Stomach (tissue), 9 donors: Measurements from ENCODE around the gene FHIP2A. TPM values are rescaled to one million over a fixed set of nuclear protein-coding genes. Genes with fewer than 3 reads are reported as not detected.

ENCODE experiments used
- DNase-seq, 2 donors: peaks; one replicate each; pipeline versions ENCODE4 v3.0.0 to v3.0.0-alpha.2; 2013 to 2019
- H3K27ac ChIP-seq, 5 donors: fragments of 200-600 bp in 4 of 5; sonication (generic) in 4 of 5; one replicate each; pipeline ENCODE4 v1.5.1; 2013 to 2019; ENCODE audit warnings: mild to moderate bottlenecking in 1 of 5, moderate library complexity in 1 of 5
- H3K27me3 ChIP-seq, 3 donors: fragments of 200-600 bp; sonication (generic); one replicate each; pipeline ENCODE4 v1.5.1; 2017 to 2019; ENCODE audit warnings: mixed run types in 1 of 3
- H3K36me3 ChIP-seq, 4 donors: fragments of 200-600 bp; sonication (generic); 1 replicate in 3 of 4; 2 replicates in 1 of 4; pipeline ENCODE4 v1.5.1; 2016 to 2019
- H3K4me1 ChIP-seq, 4 donors: fragments of 200-600 bp; sonication (generic); one replicate each; pipeline ENCODE4 v1.5.1; 2016 to 2019
- H3K4me3 ChIP-seq, 4 donors: fragments of 200-600 bp; sonication (generic) in 3 of 4; one replicate each; pipeline ENCODE4 v1.5.1; 2016 to 2019; ENCODE audit warnings: mild to moderate bottlenecking in 1 of 4
- H3K9me3 ChIP-seq, 4 donors: fragments of 200-600 bp; sonication (generic); one replicate each; pipeline ENCODE4 v1.5.1; 2016 to 2019
- EP300 ChIP-seq: sonication (generic); formaldehyde crosslinking; IDR thresholded peaks from one replicate; pipeline ENCODE4 v1.6.1; 2017; ENCODE audit warnings: antibody characterized with exemption
- POLR2A ChIP-seq, 4 donors: fragments of 450-650 bp; IDR thresholded peaks; one replicate each; pipeline ENCODE4 v1.6.1; 2016; ENCODE audit warnings: antibody characterized with exemption in 4 of 4, control low read depth in 2 of 4, mild to moderate bottlenecking in 1 of 4, moderate library complexity in 1 of 4
- POLR2AphosphoS5 ChIP-seq, 3 donors: sonication (generic); formaldehyde crosslinking; IDR thresholded peaks; one replicate each; pipeline ENCODE4 v1.6.1; 2016; ENCODE audit warnings: antibody characterized with exemption in 3 of 3
- WGBS, 5 donors: extraction: QIAGEN DNeasy Blood & Tissue Kit in 3 of 5; methylation state at CpG; one replicate each; pipeline versions ENCODE4 v1.1.5 to v1.1.7; 2013 to 2018; 5-methylcytosine and 5-hydroxymethylcytosine counted together
- intact Hi-C: fragments of 100-400 bp; cut with DNase I; formaldehyde crosslinking; loops from one replicate; pipeline ENCODE4 v1.15.1; 2023; ENCODE audit warnings: low total_unique reads
- polyA plus RNA-seq, 3 donors: library from polyadenylated mRNA; stranded (reverse); fragments of 200-250 nt; gene quantifications; one replicate each; pipeline ENCODE4 v1.2.3, GENCODE V29; 2013
- total RNA-seq, 5 donors: library from RNA; depleted of rRNA; stranded (reverse); fragments of >200 nt; gene quantifications; one replicate each; pipeline versions ENCODE4 v1.1.0 to v1.2.3, GENCODE V29; 2014 to 2016
- TF ChIP-seq, protein P1 (sequence below), 7 experiments: fragments of 450-650 bp in 4 of 7; fragments of 200-600 bp in 3 of 7; sonication (generic) in 3 of 7; IDR thresholded peaks; one replicate each; pipeline ENCODE4 v1.5.1; 2016 to 2019; ENCODE audit warnings: antibody characterized with exemption in 7 of 7, control low read depth in 2 of 7, mild to moderate bottlenecking in 1 of 7
- donor health status: healthy with polysubstance abuse.
- donor health status: Bipolar disorder and iron deficiency.
- donor health status: healthy.

FHIP2A gene
- total and polyA plus RNA-seq, 8 donors: 0.87 to 264 (median 10.5) TPM

DNA sequence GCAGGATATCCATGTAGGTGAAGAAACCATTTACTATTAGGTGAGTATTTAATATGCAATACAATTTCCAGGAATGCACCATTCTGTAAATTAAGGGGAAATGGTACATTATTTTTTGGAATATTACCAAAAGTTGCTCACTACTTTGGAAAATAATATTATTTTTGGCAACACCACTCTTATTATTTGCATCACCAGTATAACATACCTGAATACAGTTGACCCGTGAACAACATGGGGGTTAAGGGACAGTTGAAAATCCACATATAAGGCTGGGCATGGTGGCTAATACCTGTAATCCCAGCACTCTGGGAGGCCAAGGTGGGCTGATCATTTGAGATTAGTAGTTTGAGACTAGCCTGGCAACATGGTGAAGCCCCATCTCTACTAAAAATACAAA lies 21.2 kb upstream of the FHIP2A start:
- no peak for DNase-seq
- Histone ChIP-seq H3K27ac (no peak overlapping the region), H3K4me1 (no peaks in the 10 kb centered on the region), H3K36me3 (no peaks in the 10 kb centered on the region), H3K9me3 (no peaks in the 10 kb centered on the region), H3K4me3 (no peak overlapping the region), H3K27me3 (no peaks in the 10 kb centered on the region)
- intact Hi-C loops: no loop called here
- WGBS, 5 donors: 89 to 97% (median 93%) methylated on average over 1 of the region's 1 CpG
- TF ChIP-seq EP300: no peak
- no peak for TF ChIP-seq POLR2A (IDR thresholded peaks at IDR 0.05)
- TF ChIP-seq, protein P1, sequence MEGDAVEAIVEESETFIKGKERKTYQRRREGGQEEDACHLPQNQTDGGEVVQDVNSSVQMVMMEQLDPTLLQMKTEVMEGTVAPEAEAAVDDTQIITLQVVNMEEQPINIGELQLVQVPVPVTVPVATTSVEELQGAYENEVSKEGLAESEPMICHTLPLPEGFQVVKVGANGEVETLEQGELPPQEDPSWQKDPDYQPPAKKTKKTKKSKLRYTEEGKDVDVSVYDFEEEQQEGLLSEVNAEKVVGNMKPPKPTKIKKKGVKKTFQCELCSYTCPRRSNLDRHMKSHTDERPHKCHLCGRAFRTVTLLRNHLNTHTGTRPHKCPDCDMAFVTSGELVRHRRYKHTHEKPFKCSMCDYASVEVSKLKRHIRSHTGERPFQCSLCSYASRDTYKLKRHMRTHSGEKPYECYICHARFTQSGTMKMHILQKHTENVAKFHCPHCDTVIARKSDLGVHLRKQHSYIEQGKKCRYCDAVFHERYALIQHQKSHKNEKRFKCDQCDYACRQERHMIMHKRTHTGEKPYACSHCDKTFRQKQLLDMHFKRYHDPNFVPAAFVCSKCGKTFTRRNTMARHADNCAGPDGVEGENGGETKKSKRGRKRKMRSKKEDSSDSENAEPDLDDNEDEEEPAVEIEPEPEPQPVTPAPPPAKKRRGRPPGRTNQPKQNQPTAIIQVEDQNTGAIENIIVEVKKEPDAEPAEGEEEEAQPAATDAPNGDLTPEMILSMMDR (IDR thresholded peaks at IDR 0.05): no peak
- no peak for TF ChIP-seq POLR2AphosphoS5 (IDR thresholded peaks at IDR 0.05)

DNA sequence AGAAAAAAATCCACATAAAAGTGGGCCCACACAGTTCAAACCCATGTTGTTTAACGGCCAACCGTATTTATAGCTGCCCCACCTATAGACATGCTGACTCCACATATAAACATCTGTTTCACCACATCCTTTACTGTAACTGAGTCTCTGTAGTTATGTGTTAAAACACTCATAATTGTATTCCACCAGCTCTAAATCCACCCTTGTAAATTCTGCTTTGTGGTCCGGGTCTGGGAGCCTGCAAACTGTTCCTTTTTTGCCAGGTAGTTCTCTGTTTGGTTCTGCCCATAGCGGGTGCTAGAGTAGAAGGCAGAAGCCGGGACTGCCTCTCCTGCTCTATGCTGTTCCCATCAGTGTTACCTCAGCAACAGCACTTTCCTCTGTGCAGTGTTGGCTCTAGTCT lies 20.2 kb upstream of the FHIP2A start:
- Histone ChIP-seq H3K36me3 (no peaks in the 10 kb centered on the region), H3K4me3 (no peak overlapping the region), H3K9me3 (no peaks in the 10 kb centered on the region), H3K27me3 (no peaks in the 10 kb centered on the region), H3K4me1 (no peaks in the 10 kb centered on the region), H3K27ac (no peak overlapping the region)
- TF ChIP-seq, protein P1 (IDR thresholded peaks at IDR 0.05): no peak
- TF ChIP-seq POLR2A (IDR thresholded peaks at IDR 0.05) (no peak), POLR2AphosphoS5 (IDR thresholded peaks at IDR 0.05) (no peak), EP300 (no peak)
- 50 to 62% (median 53%) methylated on average over 5 of the region's 5 CpGs for WGBS, 5 donors
- intact Hi-C loops: no loop called here
- peak in 1 of 2 donors; percentile 23 for DNase-seq

DNA sequence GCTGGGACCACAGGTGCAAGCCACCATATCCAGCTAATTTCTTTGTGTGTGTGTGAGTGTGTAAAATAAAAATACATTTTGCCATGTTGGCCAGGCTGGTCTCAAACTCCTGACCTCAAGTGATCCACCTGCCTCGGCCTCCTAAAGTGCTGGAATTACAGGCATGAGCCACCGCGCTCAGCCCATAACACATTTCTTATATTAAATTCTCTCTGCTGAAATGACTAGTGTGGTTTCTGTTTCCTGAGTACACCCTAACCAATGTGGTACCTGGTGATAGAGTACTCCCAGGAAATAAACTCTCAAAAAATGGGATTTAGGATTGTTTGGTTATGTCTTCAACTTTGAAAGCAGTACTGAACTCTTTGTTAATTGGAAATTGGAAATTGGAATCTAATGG lies 19.4 kb upstream of the FHIP2A start:
- no peak for DNase-seq
- no peaks in the 10 kb centered on the region for H3K4me1 ChIP-seq
- H3K4me3 ChIP-seq: no peak overlapping the region
- H3K27ac ChIP-seq: no peak overlapping the region
- intact Hi-C loops: no loop called here
- no peaks in the 10 kb centered on the region for H3K36me3 ChIP-seq
- H3K27me3 ChIP-seq: no peaks in the 10 kb centered on the region
- H3K9me3 ChIP-seq: no peaks in the 10 kb centered on the region
- no peak for TF ChIP-seq EP300
- TF ChIP-seq POLR2A (IDR thresholded peaks at IDR 0.05): no peak
- TF ChIP-seq, protein P1 (IDR thresholded peaks at IDR 0.05): no peak
- no peak for TF ChIP-seq POLR2AphosphoS5 (IDR thresholded peaks at IDR 0.05)
- WGBS, 5 donors: 88 to 94% (median 91%) methylated on average over 3 of the region's 3 CpGs

DNA sequence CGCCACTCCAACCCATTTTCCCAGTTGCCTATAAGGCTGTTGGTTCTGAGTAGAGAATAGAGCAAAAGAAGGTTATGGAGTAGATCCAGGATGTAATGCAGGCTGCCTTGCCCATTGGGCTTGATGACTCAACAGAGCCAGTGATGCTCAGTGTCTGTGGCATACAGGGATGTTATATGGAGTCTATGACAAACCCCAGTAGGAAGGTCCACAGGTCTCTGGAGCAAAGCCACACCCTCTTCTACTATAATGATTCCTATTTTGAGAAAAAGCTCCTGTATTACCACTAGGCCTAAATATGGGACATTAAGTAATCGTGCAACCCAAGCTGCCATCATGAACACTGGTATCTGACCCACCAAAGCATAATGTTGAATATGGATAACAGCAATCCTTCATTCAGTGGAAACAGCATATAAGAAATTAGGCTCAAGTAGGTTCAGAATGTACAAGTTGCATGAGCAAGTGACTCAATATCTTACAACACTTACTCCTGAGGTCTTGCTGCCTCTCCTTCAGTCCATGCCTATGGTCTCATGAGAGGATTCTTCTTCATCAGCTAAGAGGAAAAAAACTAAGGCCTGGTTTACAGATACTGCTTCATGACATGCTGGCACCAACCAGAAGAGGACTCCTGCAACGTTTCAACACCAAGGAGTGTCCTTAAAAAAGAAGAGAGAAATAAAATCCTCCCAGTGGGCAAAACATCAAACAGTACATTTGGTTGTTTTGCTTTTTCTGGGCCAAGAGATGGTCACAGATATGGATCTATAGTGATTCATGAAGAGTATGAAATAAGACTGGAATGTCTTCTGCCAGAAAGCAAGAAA lies 14.8 kb upstream of the FHIP2A start:
- TF ChIP-seq, protein P1 (IDR thresholded peaks at IDR 0.05): no peak
- TF ChIP-seq POLR2AphosphoS5 (IDR thresholded peaks at IDR 0.05) (no peak), POLR2A (IDR thresholded peaks at IDR 0.05) (no peak), EP300 (no peak)
- Histone ChIP-seq H3K9me3 (no peaks in the 10 kb centered on the region), H3K4me3 (no peak overlapping the region), H3K36me3 (no peaks in the 10 kb centered on the region), H3K27ac (no peak overlapping the region), H3K4me1 (no peaks in the 10 kb centered on the region), H3K27me3 (no peaks in the 10 kb centered on the region)
- WGBS, 5 donors: 83 to 90% (median 84%) methylated on average over 3 of the region's 3 CpGs
- DNase-seq: no peak
- intact Hi-C loops: no loop called here
